NCI-H510A treated with DMSO at 0.1 percent for 48 hours (cell line): ENCODE results near the gene DCTN2.
A peak's percentile ranks its signal among the peaks of the same experiment; 100 is the strongest.

Experiments used
- DNase-seq: peaks from one replicate; lab custom pipeline; 2025; lab: John Stamatoyannopoulos, UW

DCTN2 gene

GRCh38 chr12:57488402-57489156, 58.4 kb downstream of the DCTN2 start:
- no peak for DNase-seq

- peak; percentile 98 for DNase-seq
Measured at GRCh38 chr12:57487597-57488401, 59.2 kb downstream of the DCTN2 start, which contains the start of gene MARS1. Gene MARS1 (plus strand): TSS chr12:57488068. CDS start chr12:57488091, 23 bp downstream.

GRCh38 chr12:57487055-57487596, 59.9 kb downstream of the DCTN2 start:
- no peak for DNase-seq

- DNase-seq = no peak
Measured at GRCh38 chr12:57485695-57486094, 61.3 kb downstream of the DCTN2 start.

GRCh38 chr12:57483466-57483865, 63.5 kb downstream of the DCTN2 start:
- no peak for DNase-seq

- DNase-seq = no peak
Measured at GRCh38 chr12:57481671-57482070, 65.3 kb downstream of the DCTN2 start.
